NB4 (cell line): ENCODE results near the gene RNF145.

ENCODE experiments used
- MYC ChIP-seq: IDR thresholded peaks from 2 replicates; pipeline ENCODE4 v1.6.1; 2011; ENCODE audit warnings: low read depth, low read length
- POLR2A ChIP-seq: IDR thresholded peaks from 2 replicates; pipeline ENCODE4 v1.6.1; 2011; ENCODE audit warnings: mild to moderate bottlenecking; ENCODE audit not compliant: insufficient read length; ENCODE audit errors: extremely low read depth
- TF ChIP-seq, protein P1 (sequence below): IDR thresholded peaks from one replicate; pipeline ENCODE4 v1.5.1; 2012; ENCODE audit warnings: low read depth, low read length
- TF ChIP-seq, protein P2 (sequence below): IDR thresholded peaks from 2 replicates; pipeline ENCODE4 v1.6.1; 2011; ENCODE audit warnings: low read depth, low read length

DNA sequence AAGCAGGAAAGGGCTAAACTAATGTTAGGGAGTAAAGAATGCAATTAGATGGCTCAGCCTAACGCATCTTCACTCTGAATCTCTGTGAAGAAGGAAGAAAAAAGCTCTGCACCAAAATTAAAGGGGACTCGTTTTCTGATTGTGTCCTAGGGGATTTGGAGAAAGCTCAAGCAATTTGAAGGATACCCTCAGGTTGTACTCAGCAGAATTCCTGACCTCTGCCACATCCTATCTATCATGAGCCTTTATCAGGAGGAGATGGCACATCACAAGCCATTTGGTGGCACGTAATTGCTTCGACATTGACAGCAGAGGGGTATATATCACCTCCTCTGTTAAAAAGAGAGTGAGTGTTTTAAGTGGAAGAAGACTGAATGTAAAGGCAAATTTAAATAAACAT is 77.4 kb downstream of the RNF145 start:
- TF ChIP-seq, protein P1, sequence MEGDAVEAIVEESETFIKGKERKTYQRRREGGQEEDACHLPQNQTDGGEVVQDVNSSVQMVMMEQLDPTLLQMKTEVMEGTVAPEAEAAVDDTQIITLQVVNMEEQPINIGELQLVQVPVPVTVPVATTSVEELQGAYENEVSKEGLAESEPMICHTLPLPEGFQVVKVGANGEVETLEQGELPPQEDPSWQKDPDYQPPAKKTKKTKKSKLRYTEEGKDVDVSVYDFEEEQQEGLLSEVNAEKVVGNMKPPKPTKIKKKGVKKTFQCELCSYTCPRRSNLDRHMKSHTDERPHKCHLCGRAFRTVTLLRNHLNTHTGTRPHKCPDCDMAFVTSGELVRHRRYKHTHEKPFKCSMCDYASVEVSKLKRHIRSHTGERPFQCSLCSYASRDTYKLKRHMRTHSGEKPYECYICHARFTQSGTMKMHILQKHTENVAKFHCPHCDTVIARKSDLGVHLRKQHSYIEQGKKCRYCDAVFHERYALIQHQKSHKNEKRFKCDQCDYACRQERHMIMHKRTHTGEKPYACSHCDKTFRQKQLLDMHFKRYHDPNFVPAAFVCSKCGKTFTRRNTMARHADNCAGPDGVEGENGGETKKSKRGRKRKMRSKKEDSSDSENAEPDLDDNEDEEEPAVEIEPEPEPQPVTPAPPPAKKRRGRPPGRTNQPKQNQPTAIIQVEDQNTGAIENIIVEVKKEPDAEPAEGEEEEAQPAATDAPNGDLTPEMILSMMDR = no peak
- TF ChIP-seq POLR2A (no peak), MYC (no peak)
- TF ChIP-seq, protein P2, sequence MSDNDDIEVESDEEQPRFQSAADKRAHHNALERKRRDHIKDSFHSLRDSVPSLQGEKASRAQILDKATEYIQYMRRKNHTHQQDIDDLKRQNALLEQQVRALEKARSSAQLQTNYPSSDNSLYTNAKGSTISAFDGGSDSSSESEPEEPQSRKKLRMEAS = no peak
